Measurements from ENCODE around the gene WNK1.

- TF ChIP-seq EZH2 (IDR thresholded peaks at IDR 0.05; ENCODE audit: insufficient read depth, low read length) (no peak), CTCF (IDR thresholded peaks at IDR 0.05; ENCODE audit: insufficient read depth, low read depth, low read length) (no peak)
Measured at GRCh38 chr12:857611-858010, 105.2 kb downstream of the WNK1 start.

Data from astrocyte (in vitro differentiated cells and primary cell).